ENCODE results near the gene ZNF148. TPM values are rescaled to one million over a fixed set of nuclear protein-coding genes. Genes with fewer than 3 reads are reported as not detected.

The ZNF148 gene
- total RNA-seq, 1 donor from 2014 or later: 45.7 TPM

GRCh38 chr3:125203731-125204130, 171.4 kb downstream of the ZNF148 start:
- TF ChIP-seq CTCF (IDR thresholded peaks at IDR 0.05; ENCODE audit: borderline replicate concordance): no peak
- intact Hi-C loops (cut with micrococcal nuclease): no loop called here

DNA sequence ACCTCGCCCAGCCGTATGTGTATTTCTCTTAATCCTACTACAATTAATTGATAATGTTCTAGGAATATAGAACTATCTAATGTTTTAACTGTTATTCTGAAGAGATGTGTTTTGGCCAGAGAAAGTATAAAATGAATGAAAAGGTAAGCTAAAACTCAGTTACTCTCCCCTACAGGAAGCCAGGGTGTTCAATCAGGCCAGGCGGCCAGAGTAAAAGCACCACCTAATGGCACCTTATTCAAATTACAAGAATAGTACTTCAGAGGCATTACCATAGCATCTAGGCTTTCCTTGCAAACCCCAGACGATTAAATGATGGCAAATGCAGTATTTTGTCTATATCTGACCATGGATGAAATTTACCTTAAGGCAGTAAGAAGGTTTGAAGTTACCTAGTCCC, 172.9 kb downstream of the ZNF148 start:
- Histone ChIP-seq H3K27ac (replicated peaks) (no peak overlapping the region), H3K4me1 (no peaks in the 10 kb centered on the region), H3K36me3 (no peaks in the 10 kb centered on the region), H3K9me3 (replicated peaks) (peaks cover 6% of the 10 kb centered on the region), H3K4me3 (no peak overlapping the region), H3K27me3 (ENCODE audit: low read depth) (no peaks in the 10 kb centered on the region)
- intact Hi-C loops (cut with micrococcal nuclease): no loop called here
- TF ChIP-seq CTCF (IDR thresholded peaks at IDR 0.05; ENCODE audit: borderline replicate concordance): no peak
- DNase-seq: no peak

More at GRCh38 chr3:125203731-125204130, 171.4 kb downstream of the ZNF148 start:
- H3K36me3 ChIP-seq: no peaks in the 10 kb centered on the region
- H3K27ac ChIP-seq (replicated peaks): no peak overlapping the region
- no peak for DNase-seq
- no peak overlapping the region for H3K4me3 ChIP-seq
- H3K27me3 ChIP-seq (ENCODE audit: low read depth): no peaks in the 10 kb centered on the region
- H3K9me3 ChIP-seq (replicated peaks): peaks cover 6% of the 10 kb centered on the region
- H3K4me1 ChIP-seq: no peaks in the 10 kb centered on the region

- DNase-seq: no peak
- Histone ChIP-seq H3K27me3 (ENCODE audit: low read depth) (no peaks in the 10 kb centered on the region), H3K4me3 (no peak overlapping the region), H3K9me3 (replicated peaks) (peaks cover 6% of the 10 kb centered on the region), H3K36me3 (no peaks in the 10 kb centered on the region), H3K4me1 (no peaks in the 10 kb centered on the region), H3K27ac (replicated peaks) (no peak overlapping the region)
- intact Hi-C loops (cut with micrococcal nuclease): no loop called here
- no peak for TF ChIP-seq CTCF (IDR thresholded peaks at IDR 0.05; ENCODE audit: borderline replicate concordance)
Observed at GRCh38 chr3:125200731-125201139, 174.4 kb downstream of the ZNF148 start.

DNA sequence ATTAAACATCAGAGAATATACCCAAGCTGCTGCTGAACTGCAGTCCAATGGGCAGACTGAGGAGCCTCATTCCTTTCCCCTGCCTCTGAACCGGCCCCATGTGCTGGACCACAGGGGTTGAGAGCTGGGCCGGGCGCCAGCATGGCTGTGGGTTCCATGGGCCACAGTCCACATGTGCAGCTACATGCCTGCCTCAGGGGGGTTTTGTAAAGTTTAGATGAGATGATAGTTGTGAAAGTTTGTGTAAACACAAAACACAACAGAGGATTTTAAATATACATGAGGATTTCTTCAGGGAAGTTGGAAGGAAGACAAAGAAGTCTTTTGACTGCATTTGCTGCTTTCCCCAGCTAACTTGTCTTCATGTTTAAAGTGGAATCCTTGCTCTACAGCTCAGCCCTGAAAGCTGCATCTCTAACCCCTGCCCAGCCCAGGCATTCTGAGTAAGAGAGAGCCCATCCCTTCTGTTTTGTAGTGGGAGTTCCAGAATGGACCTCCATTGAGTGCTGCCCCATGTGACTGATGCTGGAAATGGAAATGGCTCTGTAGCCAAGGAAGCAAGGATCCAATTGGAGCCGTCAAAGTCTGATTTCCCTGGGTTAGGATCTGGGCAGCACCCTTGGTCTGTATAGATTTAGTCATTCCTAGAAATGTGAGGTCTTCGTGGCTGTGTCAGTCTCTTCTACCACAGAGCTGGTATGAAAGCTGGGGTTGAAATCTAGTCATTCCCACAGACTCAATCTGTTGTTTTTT, 180.1 kb downstream of the ZNF148 start:
- no peak overlapping the region for H3K27ac ChIP-seq (replicated peaks)
- no peaks in the 10 kb centered on the region for H3K9me3 ChIP-seq (replicated peaks)
- no peaks in the 10 kb centered on the region for H3K36me3 ChIP-seq
- intact Hi-C loops (cut with micrococcal nuclease): no loop called here
- TF ChIP-seq CTCF (IDR thresholded peaks at IDR 0.05; ENCODE audit: borderline replicate concordance): no peak
- no peak overlapping the region for H3K4me3 ChIP-seq
- H3K4me1 ChIP-seq: peaks cover 6% of the 10 kb centered on the region
- DNase-seq: no peak
- no peaks in the 10 kb centered on the region for H3K27me3 ChIP-seq (ENCODE audit: low read depth)

DNA sequence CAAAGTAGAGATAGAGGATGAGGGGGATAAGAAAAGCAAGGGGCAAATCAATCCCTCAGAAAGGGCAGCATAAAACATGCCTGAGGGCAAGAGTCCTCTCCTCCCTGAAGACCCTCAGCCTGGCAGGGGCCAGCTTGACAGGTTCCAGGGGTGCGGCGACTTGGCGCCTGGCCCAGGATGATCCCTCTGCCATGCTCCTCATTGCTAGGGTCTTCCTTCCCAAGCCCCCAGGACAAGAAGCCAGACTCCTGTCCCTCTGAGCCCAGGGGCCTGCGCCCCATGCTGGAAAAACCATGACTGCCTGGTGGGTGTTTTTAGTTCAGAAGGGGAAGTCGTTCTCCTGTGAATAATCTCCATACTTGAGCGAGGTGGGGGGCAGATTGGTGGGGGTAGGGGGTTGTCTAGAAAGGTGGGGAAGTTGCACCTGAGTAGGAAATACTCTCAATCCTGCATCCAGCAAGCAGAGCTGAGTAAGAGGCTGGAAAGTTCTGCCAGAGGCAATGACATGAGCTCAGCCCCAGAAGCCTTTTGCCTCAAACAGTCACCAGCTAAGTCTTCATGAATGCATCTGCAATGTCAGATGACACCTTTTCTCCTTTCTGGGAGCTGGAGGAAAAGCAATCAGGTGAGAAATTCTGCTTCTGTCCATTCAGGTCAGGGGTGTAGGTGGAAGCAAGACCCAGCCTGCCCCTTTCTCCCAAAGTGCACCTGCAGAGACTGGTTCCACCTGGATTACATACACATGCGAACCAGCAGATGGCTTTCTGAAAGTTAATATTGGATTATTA, 180.9 kb downstream of the ZNF148 start:
- peaks cover 6% of the 10 kb centered on the region for H3K4me1 ChIP-seq
- DNase-seq: no peak
- no peak overlapping the region for H3K4me3 ChIP-seq
- intact Hi-C loops (cut with micrococcal nuclease): no loop called here
- no peaks in the 10 kb centered on the region for H3K9me3 ChIP-seq (replicated peaks)
- no peak for TF ChIP-seq CTCF (IDR thresholded peaks at IDR 0.05; ENCODE audit: borderline replicate concordance)
- H3K27me3 ChIP-seq (ENCODE audit: low read depth): no peaks in the 10 kb centered on the region
- H3K36me3 ChIP-seq: no peaks in the 10 kb centered on the region
- H3K27ac ChIP-seq (replicated peaks): no peak overlapping the region
